Measurements from ENCODE around the gene TUNAR. TPM values are rescaled to one million over a fixed set of nuclear protein-coding genes. Genes with fewer than 3 reads are reported as not detected.

Gene TUNAR
- polyA plus RNA-seq, 1 donor from 2014 or later, result 33.2 TPM

- Histone ChIP-seq H3K79me2 (replicated peaks; ENCODE audit: insufficient read depth, low read length) (no peaks in the 10 kb centered on the region), H3K4me2 (ENCODE audit: low read length) (no peak overlapping the region), H3K36me3 (ENCODE audit: insufficient read depth, low read length) (no peaks in the 10 kb centered on the region), H3K4me3 (ENCODE audit: low read length) (no peak overlapping the region), H3K27ac (ENCODE audit: low read length) (no peak overlapping the region), H3K9ac (ENCODE audit: low read length) (no peak overlapping the region), H2AFZ (ENCODE audit: low read depth, low read length) (no peak overlapping the region), H3K9me3 (ENCODE audit: low read length) (no peaks in the 10 kb centered on the region), H3K27me3 (ENCODE audit: insufficient read depth, low read depth, low read length) (no peaks in the 10 kb centered on the region), H3K9me2 (ENCODE audit: insufficient read depth, low read length) (no peaks in the 10 kb centered on the region), H3F3A (ENCODE audit: insufficient read depth, low read length, poor library complexity, severe bottlenecking) (no peaks in the 10 kb centered on the region), H4K20me1 (ENCODE audit: insufficient read depth) (no peaks in the 10 kb centered on the region)
- TF ChIP-seq RAD21 (conservative IDR thresholded peaks at IDR 0.05) (no peak), REST (IDR thresholded peaks at IDR 0.05; ENCODE audit: borderline replicate concordance) (no peak), SMC3 (conservative IDR thresholded peaks at IDR 0.05; ENCODE audit: poor library complexity) (no peak), POLR2AphosphoS5 (IDR thresholded peaks at IDR 0.05) (no peak), EZH2 (IDR thresholded peaks at IDR 0.05; ENCODE audit: borderline replicate concordance, insufficient read depth, low read length, poor library complexity, severe bottlenecking) (no peak), CTCF (IDR thresholded peaks at IDR 0.05; ENCODE audit: poor library complexity, severe bottlenecking) (no peak), MXI1 (conservative IDR thresholded peaks at IDR 0.05; ENCODE audit: poor library complexity, severe bottlenecking) (no peak), TAF1 (IDR thresholded peaks at IDR 0.05; ENCODE audit: low read depth) (no peak), EP300 (conservative IDR thresholded peaks at IDR 0.05; ENCODE audit: poor library complexity, severe bottlenecking) (no peak)
These were observed 5.1 kb upstream of the TUNAR start for GRCh38 chr14:95871531-95871930.

GRCh38 chr14:95872777-95873176 is 3.9 kb upstream of the TUNAR start:
- Histone ChIP-seq H3K27me3 (ENCODE audit: insufficient read depth, low read depth, low read length) (no peaks in the 10 kb centered on the region), H2AFZ (ENCODE audit: low read depth, low read length) (no peak overlapping the region), H3K27ac (ENCODE audit: low read length) (no peak overlapping the region), H3K36me3 (ENCODE audit: insufficient read depth, low read length) (no peaks in the 10 kb centered on the region), H3K9me2 (ENCODE audit: insufficient read depth, low read length) (no peaks in the 10 kb centered on the region), H3F3A (ENCODE audit: insufficient read depth, low read length, poor library complexity, severe bottlenecking) (no peaks in the 10 kb centered on the region), H3K9ac (ENCODE audit: low read length) (no peak overlapping the region), H3K4me2 (ENCODE audit: low read length) (no peak overlapping the region), H3K4me3 (ENCODE audit: low read length) (no peak overlapping the region), H3K79me2 (replicated peaks; ENCODE audit: insufficient read depth, low read length) (peaks cover 7% of the 10 kb centered on the region), H3K9me3 (ENCODE audit: low read length) (no peaks in the 10 kb centered on the region), H4K20me1 (ENCODE audit: insufficient read depth) (no peaks in the 10 kb centered on the region)
- TF ChIP-seq RAD21 (conservative IDR thresholded peaks at IDR 0.05), result no peak
- no peak for TF ChIP-seq CTCF (IDR thresholded peaks at IDR 0.05; ENCODE audit: poor library complexity, severe bottlenecking)
- no peak for TF ChIP-seq MXI1 (conservative IDR thresholded peaks at IDR 0.05; ENCODE audit: poor library complexity, severe bottlenecking)
- TF ChIP-seq EP300 (conservative IDR thresholded peaks at IDR 0.05; ENCODE audit: poor library complexity, severe bottlenecking), result no peak
- TF ChIP-seq TAF1 (IDR thresholded peaks at IDR 0.05; ENCODE audit: low read depth), result no peak
- no peak for TF ChIP-seq REST (IDR thresholded peaks at IDR 0.05; ENCODE audit: borderline replicate concordance)
- TF ChIP-seq POLR2AphosphoS5 (IDR thresholded peaks at IDR 0.05), result no peak
- no peak for TF ChIP-seq SMC3 (conservative IDR thresholded peaks at IDR 0.05; ENCODE audit: poor library complexity)
- TF ChIP-seq EZH2 (IDR thresholded peaks at IDR 0.05; ENCODE audit: borderline replicate concordance, insufficient read depth, low read length, poor library complexity, severe bottlenecking), result no peak
